Keratinocyte (primary cell): ENCODE measurements around the gene CD96. TPM values are rescaled to one million over a fixed set of nuclear protein-coding genes. Genes with fewer than 3 reads are reported as not detected.

ENCODE experiments used
- DNase-seq: peaks from one replicate; pipeline ENCODE4 v3.0.0-alpha.2; 2011; ENCODE audit warnings: low read depth, missing footprints, low spot score
- FAIRE-seq: peaks from 2 replicates; lab custom pipeline; 2011; peaks lifted over from hg19 to GRCh38; lab: Jason Lieb, UNC
- H2AFZ ChIP-seq: 2 replicates; pipeline ENCODE4 v1.6.0; 2012; ENCODE audit warnings: low read length, control low read depth, inconsistent platforms; ENCODE audit not compliant: control insufficient read depth
- H3K27ac ChIP-seq: 2 replicates; pipeline ENCODE4 v1.5.1; 2011; ENCODE audit warnings: low read length; ENCODE audit not compliant: control insufficient read depth, insufficient read depth
- H3K27me3 ChIP-seq: 3 replicates; pipeline ENCODE4 v1.6.0; 2011; ENCODE audit warnings: low read length; ENCODE audit not compliant: control insufficient read depth, insufficient read depth; ENCODE audit errors: extremely low read depth
- H3K36me3 ChIP-seq, 2 experiments: 2 replicates in 1 of 2; 3 replicates in 1 of 2; pipeline ENCODE4 v1.5.1; 2011; ENCODE audit warnings: low read length in 2 of 2, mild to moderate bottlenecking in 1 of 2; ENCODE audit not compliant: control insufficient read depth in 2 of 2, insufficient read depth in 2 of 2; ENCODE audit errors: extremely low read depth in 1 of 2
- H3K4me1 ChIP-seq: 3 replicates; pipeline ENCODE4 v1.5.1; 2011; ENCODE audit warnings: low read length; ENCODE audit not compliant: control insufficient read depth, insufficient read depth; ENCODE audit errors: extremely low read depth
- H3K4me2 ChIP-seq: 3 replicates; pipeline ENCODE4 v1.6.0; 2011; ENCODE audit warnings: low read depth, low read length; ENCODE audit not compliant: control insufficient read depth, insufficient read depth; ENCODE audit errors: extremely low read depth
- H3K4me3 ChIP-seq, 3 experiments: fragments of 200-600 bp in 1 of 3; sonication (generic) in 1 of 3; 2 replicates in 2 of 3; 3 replicates in 1 of 3; pipeline ENCODE4 v1.5.1; 2011 to 2016; ENCODE audit warnings: low read length in 3 of 3, mild to moderate bottlenecking in 3 of 3, control low read depth in 2 of 3, inconsistent platforms in 1 of 3, low read depth in 1 of 3, mixed read lengths in 1 of 3, mixed run types in 1 of 3, moderate library complexity in 1 of 3; ENCODE audit not compliant: control insufficient read depth in 2 of 3, insufficient read depth in 2 of 3; ENCODE audit errors: extremely low read depth in 1 of 3
- H3K79me2 ChIP-seq: 2 replicates; pipeline ENCODE4 v1.6.0; 2012; ENCODE audit warnings: low read length; ENCODE audit not compliant: control insufficient read depth, insufficient read depth
- H3K9ac ChIP-seq: 3 replicates; pipeline ENCODE4 v1.6.0; 2011; ENCODE audit warnings: low read length; ENCODE audit not compliant: control insufficient read depth, insufficient read depth; ENCODE audit errors: extremely low read depth
- H3K9me1 ChIP-seq: 3 replicates; pipeline ENCODE4 v1.6.0; 2011; ENCODE audit warnings: low read length; ENCODE audit not compliant: control insufficient read depth, insufficient read depth; ENCODE audit errors: extremely low read depth
- H3K9me3 ChIP-seq: 2 replicates; pipeline ENCODE4 v1.5.1; 2012; ENCODE audit warnings: low read depth, low read length; ENCODE audit not compliant: control insufficient read depth
- H4K20me1 ChIP-seq: 3 replicates; pipeline ENCODE4 v1.6.0; 2011; ENCODE audit warnings: low read length; ENCODE audit not compliant: control insufficient read depth, insufficient read depth; ENCODE audit errors: extremely low read depth
- CTCF ChIP-seq, 3 experiments: IDR thresholded peaks in 1 of 3; conservative IDR thresholded peaks in 1 of 3; optimal IDR thresholded peaks in 1 of 3; 2 replicates in 2 of 3; 3 replicates in 1 of 3; pipeline versions ENCODE3 to v1.5.1; 2011; ENCODE audit warnings: low read length in 3 of 3, mild to moderate bottlenecking in 3 of 3, moderate library complexity in 2 of 3, control low read depth in 1 of 3, inconsistent platforms in 1 of 3; ENCODE audit not compliant: insufficient read depth in 2 of 3; ENCODE audit errors: extremely low read depth in 1 of 3
- EZH2 ChIP-seq: IDR thresholded peaks from one replicate; pipeline ENCODE4 v1.6.1; 2012; ENCODE audit warnings: inconsistent platforms, mild to moderate bottlenecking, low read length, moderate library complexity
- dilution Hi-C: fragments of 300-500 bp; cut with MboI; formaldehyde crosslinking; loops from one replicate; pipeline ENCODE4 v1.7.0; 2020; ENCODE audit warnings: low sequenced_read_pairs; ENCODE audit not compliant: extremely low pct_ligation_motif_present
- polyA plus RNA-seq, 5 experiments: library from polyadenylated mRNA; depleted of rRNA in 3 of 5; stranded (reverse) in 3 of 5; stranded (forward) in 1 of 5; unstranded in 1 of 5; fragments of >200 nt; gene quantifications; 1 replicate in 1 of 5; 2 replicates in 3 of 5; 3 replicates in 1 of 5; pipeline versions ENCODE4 v1.2.1 to v1.2.3, GENCODE V29; 2011 to 2012; ENCODE audit warnings: missing spikeins in 2 of 5, low read depth in 1 of 5, low replicate concordance in 1 of 5

CD96 gene
- polyA plus RNA-seq, 1 donor (not counting 4 experiments of a cell fraction or from before 2014, with no cell fraction given): 0.13 TPM

- DNase-seq (no peak), FAIRE-seq (no peak)
- no peaks in the 10 kb centered on the region for H3K9me1 ChIP-seq
- dilution Hi-C loops: no loop called here
- peaks cover 20% of the 10 kb centered on the region for H3K4me1 ChIP-seq
- H3K27ac ChIP-seq: no peak overlapping the region
- no peaks in the 10 kb centered on the region for H3K9me3 ChIP-seq
- no peak overlapping the region for H3K9ac ChIP-seq
- no peaks in the 10 kb centered on the region for H3K27me3 ChIP-seq
- no peaks in the 10 kb centered on the region for H3K36me3 ChIP-seq
- no peaks in the 10 kb centered on the region for H4K20me1 ChIP-seq
- no peak for TF ChIP-seq CTCF (optimal IDR thresholded peaks at IDR 0.05 in 1 of 3, IDR thresholded peaks at IDR 0.05 in 1 of 3, conservative IDR thresholded peaks at IDR 0.05 in 1 of 3; ENCODE audit: extremely low read depth in 1 of 3, insufficient read depth in 2 of 3, low read length in 3 of 3)
- TF ChIP-seq EZH2: no peak
- H3K4me3 ChIP-seq: no peak overlapping the region
- no peak overlapping the region for H2AFZ ChIP-seq
- no peak overlapping the region for H3K4me2 ChIP-seq
- no peaks in the 10 kb centered on the region for H3K79me2 ChIP-seq
Observed at GRCh38 chr3:111617406-111617805, 75.4 kb downstream of the CD96 start.

- DNase-seq: no peak
- no peak overlapping the region for H3K4me3 ChIP-seq
- dilution Hi-C loops: no loop called here
- no peak for FAIRE-seq
- TF ChIP-seq CTCF (optimal IDR thresholded peaks at IDR 0.05 in 1 of 3, IDR thresholded peaks at IDR 0.05 in 1 of 3, conservative IDR thresholded peaks at IDR 0.05 in 1 of 3; ENCODE audit: extremely low read depth in 1 of 3, insufficient read depth in 2 of 3, low read length in 3 of 3) (no peak), EZH2 (no peak)
- H3K4me2 ChIP-seq: no peak overlapping the region
- H4K20me1 ChIP-seq: no peaks in the 10 kb centered on the region
- no peaks in the 10 kb centered on the region for H3K9me3 ChIP-seq
- H3K79me2 ChIP-seq: no peaks in the 10 kb centered on the region
- H3K36me3 ChIP-seq: no peaks in the 10 kb centered on the region
- no peaks in the 10 kb centered on the region for H3K27me3 ChIP-seq
- H3K9ac ChIP-seq: no peak overlapping the region
- H2AFZ ChIP-seq: no peak overlapping the region
- no peaks in the 10 kb centered on the region for H3K9me1 ChIP-seq
- H3K27ac ChIP-seq: no peak overlapping the region
- H3K4me1 ChIP-seq: peaks cover 20% of the 10 kb centered on the region
Observed at GRCh38 chr3:111617912-111618601, 76.1 kb downstream of the CD96 start.
